Measurements from ENCODE around the gene CHMP3.
A peak's percentile ranks its signal among the peaks of the same experiment; 100 is the strongest.
"Not testable (repeated sequence)": the region's sequence is repeated elsewhere in the genome, so short reads cannot be mapped to it uniquely, and the experiment has no call there.

The CHMP3 gene

GRCh38 chr2:86566158-86566820 lies 3.0 kb upstream of the CHMP3 start:
- no peak overlapping the region for H3K4me3 ChIP-seq
- no peak for DNase-seq (ENCODE audit: low spot score)
- TF ChIP-seq, protein P1, sequence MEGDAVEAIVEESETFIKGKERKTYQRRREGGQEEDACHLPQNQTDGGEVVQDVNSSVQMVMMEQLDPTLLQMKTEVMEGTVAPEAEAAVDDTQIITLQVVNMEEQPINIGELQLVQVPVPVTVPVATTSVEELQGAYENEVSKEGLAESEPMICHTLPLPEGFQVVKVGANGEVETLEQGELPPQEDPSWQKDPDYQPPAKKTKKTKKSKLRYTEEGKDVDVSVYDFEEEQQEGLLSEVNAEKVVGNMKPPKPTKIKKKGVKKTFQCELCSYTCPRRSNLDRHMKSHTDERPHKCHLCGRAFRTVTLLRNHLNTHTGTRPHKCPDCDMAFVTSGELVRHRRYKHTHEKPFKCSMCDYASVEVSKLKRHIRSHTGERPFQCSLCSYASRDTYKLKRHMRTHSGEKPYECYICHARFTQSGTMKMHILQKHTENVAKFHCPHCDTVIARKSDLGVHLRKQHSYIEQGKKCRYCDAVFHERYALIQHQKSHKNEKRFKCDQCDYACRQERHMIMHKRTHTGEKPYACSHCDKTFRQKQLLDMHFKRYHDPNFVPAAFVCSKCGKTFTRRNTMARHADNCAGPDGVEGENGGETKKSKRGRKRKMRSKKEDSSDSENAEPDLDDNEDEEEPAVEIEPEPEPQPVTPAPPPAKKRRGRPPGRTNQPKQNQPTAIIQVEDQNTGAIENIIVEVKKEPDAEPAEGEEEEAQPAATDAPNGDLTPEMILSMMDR (IDR thresholded peaks at IDR 0.05): no peak
- H3K27ac ChIP-seq: no peak overlapping the region

DNA sequence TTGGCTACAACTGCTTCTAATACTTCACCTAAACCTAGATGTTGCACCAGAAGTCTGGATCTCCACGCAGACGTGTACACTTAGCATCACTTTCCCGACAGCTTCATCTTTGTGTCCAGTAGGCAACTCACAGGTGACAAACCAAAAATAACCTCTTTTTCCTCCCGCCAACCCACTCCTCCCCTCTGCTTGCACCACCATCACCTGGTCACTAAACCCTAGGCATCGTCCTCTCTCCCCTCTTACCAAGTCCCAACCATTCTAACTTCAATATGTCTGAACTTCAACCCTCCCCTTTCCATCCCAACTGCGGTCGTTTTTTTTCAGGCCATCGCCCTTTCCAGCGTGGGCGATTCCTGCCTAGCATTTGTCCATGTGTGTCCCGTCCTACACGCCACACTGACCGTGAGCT lies 413 bp upstream of the CHMP3 start:
- peak overlapping the region; percentile 94 to 97 for H3K27ac ChIP-seq
- H3K4me3 ChIP-seq: peak overlapping the region; percentile 84
- DNase-seq (ENCODE audit: low spot score): no peak
- TF ChIP-seq, protein P1 (IDR thresholded peaks at IDR 0.05): no peak

GRCh38 chr2:86562485-86562921 lies 740 bp downstream of the CHMP3 start:
- no peak for DNase-seq (ENCODE audit: low spot score)
- Histone ChIP-seq H3K4me3 (peak overlapping the region; percentile 84), H3K27ac (peak overlapping the region; percentile 94 to 97)
- TF ChIP-seq, protein P1 (IDR thresholded peaks at IDR 0.05): no peak

DNA sequence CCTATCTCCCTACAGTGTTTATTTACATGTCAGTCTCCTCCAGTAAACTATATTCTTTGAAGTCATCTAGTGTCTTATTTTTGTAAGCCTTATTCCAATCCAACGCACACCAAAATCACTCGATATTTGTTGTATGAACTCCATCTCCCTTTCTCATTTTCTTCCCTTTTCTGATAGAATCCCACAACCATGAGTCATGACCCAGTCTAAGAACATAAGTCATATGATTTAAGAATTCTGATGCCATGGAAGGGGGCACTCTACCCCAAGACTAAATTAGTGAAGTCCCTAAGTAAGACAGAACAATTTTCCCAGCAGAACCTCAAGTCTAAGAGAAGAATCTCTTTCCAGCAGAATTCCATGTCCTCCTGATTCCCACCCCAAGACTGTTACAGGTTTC lies 5.4 kb downstream of the CHMP3 start:
- DNase-seq (ENCODE audit: low spot score): no peak
- H3K27ac ChIP-seq: no peak overlapping the region
- TF ChIP-seq, protein P1 (IDR thresholded peaks at IDR 0.05): no peak
- no peak overlapping the region for H3K4me3 ChIP-seq

- Histone ChIP-seq H3K4me3 (no peak overlapping the region), H3K27ac (no peak overlapping the region)
- TF ChIP-seq, protein P1 (IDR thresholded peaks at IDR 0.05): no peak
- DNase-seq (ENCODE audit: low spot score): no peak
Measured at GRCh38 chr2:86556508-86556907, 6.7 kb downstream of the CHMP3 start.

- Histone ChIP-seq H3K4me3 (no peak overlapping the region), H3K27ac (no peak overlapping the region)
- no peak for DNase-seq (ENCODE audit: low spot score)
- TF ChIP-seq, protein P1 (IDR thresholded peaks at IDR 0.05): no peak
Measured at GRCh38 chr2:86552889-86553288, 10.4 kb downstream of the CHMP3 start.

DNA sequence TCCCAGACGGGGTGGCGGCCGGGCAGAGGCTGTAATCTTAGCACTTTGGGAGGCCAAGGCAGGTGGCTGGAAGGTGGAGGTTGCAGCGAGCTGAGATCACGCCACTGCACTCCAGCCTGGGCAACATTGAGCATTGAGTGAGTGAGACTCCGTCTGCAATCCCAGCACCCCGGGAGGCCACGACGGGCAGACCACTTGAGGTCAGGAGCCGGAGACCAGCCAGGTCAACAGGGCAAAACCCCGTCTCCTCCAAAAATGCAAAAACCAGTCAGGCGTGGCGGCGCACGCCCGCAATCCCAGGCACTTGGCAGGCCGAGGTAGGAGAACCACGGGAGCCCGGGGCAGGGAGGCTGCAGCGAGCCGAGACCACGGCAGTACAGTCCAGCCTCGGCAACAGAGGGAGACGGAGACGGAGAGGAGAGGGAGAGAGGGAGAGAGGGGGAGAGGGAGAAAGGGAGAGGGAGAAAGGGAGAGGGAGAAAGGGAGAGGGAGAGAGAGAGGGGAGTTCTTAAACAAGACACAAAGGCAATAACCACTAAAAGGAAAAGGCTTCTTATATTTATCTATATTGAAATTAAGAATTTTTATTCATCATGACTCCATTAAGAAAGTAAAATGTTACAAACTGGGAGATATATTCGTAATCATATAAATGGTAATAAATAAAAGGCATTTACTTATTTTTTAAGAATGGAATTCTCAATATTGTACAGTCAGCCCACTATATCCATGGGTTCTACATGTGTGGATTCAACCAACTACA lies 13.1 kb downstream of the CHMP3 start:
- not testable (repeated sequence) for H3K27ac ChIP-seq; DNase-seq (ENCODE audit: low spot score); H3K4me3 ChIP-seq

GRCh38 chr2:86549440-86549839 lies 13.8 kb downstream of the CHMP3 start:
- DNase-seq (ENCODE audit: low spot score); H3K27ac ChIP-seq; H3K4me3 ChIP-seq: not testable (repeated sequence)

- not testable (repeated sequence) for H3K4me3 ChIP-seq; DNase-seq (ENCODE audit: low spot score); H3K27ac ChIP-seq
Measured at GRCh38 chr2:86548913-86549396, 14.3 kb downstream of the CHMP3 start.

DNA sequence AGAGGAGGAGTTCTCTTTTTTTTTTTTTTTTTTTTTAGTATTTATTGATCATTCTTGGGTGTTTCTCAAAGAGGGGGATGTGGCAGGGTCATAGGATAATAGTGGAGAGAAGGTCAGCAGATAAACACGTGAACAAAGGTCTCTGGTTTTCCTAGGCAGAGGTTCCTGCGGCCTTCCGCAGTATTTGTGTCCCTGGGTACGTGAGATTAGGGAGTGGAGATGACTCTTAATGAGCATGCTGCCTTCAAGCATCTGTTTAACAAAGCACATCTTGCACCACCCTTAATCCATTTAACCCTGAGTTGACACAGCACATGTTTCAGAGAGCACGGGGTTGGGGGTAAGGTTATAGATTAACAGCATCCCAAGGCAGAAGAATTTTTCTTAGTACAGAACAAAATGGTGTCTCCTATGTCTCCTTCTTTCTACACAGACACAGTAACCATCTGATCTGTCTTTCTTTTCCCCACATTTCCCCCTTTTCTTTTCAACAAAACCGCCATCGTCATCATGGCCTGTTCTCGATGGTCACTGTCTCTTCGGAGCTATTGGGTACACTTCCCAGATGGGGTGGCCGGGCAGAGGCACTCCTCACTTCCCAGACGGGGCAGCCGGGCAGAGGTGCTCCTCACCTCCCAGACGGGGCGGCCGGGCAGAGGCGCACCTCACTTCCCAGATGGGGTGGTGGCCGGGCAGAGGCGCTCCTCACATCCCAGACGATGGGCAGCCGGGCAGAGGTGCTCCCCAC lies 14.9 kb downstream of the CHMP3 start:
- H3K4me3 ChIP-seq; DNase-seq (ENCODE audit: low spot score); H3K27ac ChIP-seq: not testable (repeated sequence)

Data from coronary artery (tissue), 2 donors.